ENCODE measurements around the gene ANKRD40. TPM values are rescaled to one million over a fixed set of nuclear protein-coding genes. Genes with fewer than 3 reads are reported as not detected.

ANKRD40 gene
- total and polyA plus RNA-seq, 12 donors, result 18.2 to 56.8 (median 42.7) TPM

- ATAC-seq (no peak), DNase-seq (no peak)
- 86% methylated on average over 17 of the region's 17 CpGs for WGBS, 2 donors
- Histone ChIP-seq H3K9me3 (no peaks in the 10 kb centered on the region), H3K27ac (peak overlapping the region in 7 of 10 donors; percentile 39 to 65 (median 56)), H3K27me3 (no peaks in the 10 kb centered on the region), H3K4me1 (peaks cover 0 to 36% (median 15%) of the 10 kb centered on the region in 9 donors), H3K36me3 (no peaks in the 10 kb centered on the region), H3K4me3 (no peak overlapping the region)
- TF ChIP-seq CTCF (IDR thresholded peaks at IDR 0.05), result no peak
- intact Hi-C loops (cut with DNase I), result loop anchor here in 3 of 10 donors (2.0 to 10.0 kb wide), 3 partner anchors 47 to 201 kb away; no protein-coding TSS in a partner anchor
Measured at GRCh38 chr17:50685691-50686493, 21.8 kb downstream of the ANKRD40 start.

GRCh38 chr17:50685334-50685665 is 22.4 kb downstream of the ANKRD40 start:
- WGBS, 2 donors, result 92 to 97% methylated on average over 1 of the region's 1 CpG
- intact Hi-C loops (cut with DNase I), result loop anchor here in 2 of 10 donors (5.0 to 10.0 kb wide), 2 partner anchors 133 to 200 kb away; no protein-coding TSS in a partner anchor
- no peaks in the 10 kb centered on the region for H3K36me3 ChIP-seq
- no peak overlapping the region for H3K27ac ChIP-seq
- ATAC-seq (no peak), DNase-seq (no peak)
- H3K9me3 ChIP-seq, result no peaks in the 10 kb centered on the region
- no peak overlapping the region for H3K4me3 ChIP-seq
- H3K4me1 ChIP-seq, result peaks cover 0 to 37% (median 15%) of the 10 kb centered on the region in 9 donors
- TF ChIP-seq CTCF (IDR thresholded peaks at IDR 0.05), result no peak
- no peaks in the 10 kb centered on the region for H3K27me3 ChIP-seq

DNA sequence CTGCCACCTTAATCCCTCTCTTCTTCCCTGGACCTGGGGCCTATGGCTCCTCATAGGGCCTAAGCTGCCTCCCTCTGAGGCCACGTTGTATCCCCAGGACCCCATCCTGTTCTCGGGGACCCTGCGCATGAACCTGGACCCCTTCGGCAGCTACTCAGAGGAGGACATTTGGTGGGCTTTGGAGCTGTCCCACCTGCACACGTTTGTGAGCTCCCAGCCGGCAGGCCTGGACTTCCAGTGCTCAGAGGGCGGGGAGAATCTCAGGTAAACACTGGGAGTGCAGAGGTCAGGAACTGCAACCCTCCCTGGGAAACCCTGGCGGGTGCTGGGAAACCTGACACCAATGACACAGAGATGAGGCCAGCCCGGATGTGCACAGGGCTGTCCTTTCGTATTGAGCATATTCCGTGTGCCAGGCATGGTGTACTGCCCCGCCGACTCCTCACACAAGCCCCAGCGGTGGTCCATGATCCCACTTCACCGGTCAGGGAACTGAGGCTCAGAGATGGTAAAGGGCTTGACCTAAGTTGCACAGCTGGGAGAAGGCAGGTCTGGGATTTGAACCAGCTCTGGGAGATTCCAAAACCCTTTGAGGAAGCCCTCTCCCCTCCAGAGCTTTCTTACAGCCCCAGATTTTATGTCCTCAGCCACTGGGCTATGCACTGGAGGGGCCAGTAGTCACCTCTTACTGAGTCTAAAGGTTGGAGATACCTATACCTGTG is 22.9 kb downstream of the ANKRD40 start:
- H3K4me3 ChIP-seq, result no peak overlapping the region
- peaks cover 0 to 35% (median 15%) of the 10 kb centered on the region in 9 donors for H3K4me1 ChIP-seq
- no peaks in the 10 kb centered on the region for H3K27me3 ChIP-seq
- no peaks in the 10 kb centered on the region for H3K36me3 ChIP-seq
- intact Hi-C loops (cut with DNase I), result loop anchor here in 7 of 10 donors (5.0 to 10.0 kb wide), 4 partner anchors 52 to 200 kb away; partner anchors contain the start of genes ABCC3 (in 5 of the 7) and SPATA20 (in 3 of the 7)
- H3K27ac ChIP-seq, result no peak overlapping the region
- no peaks in the 10 kb centered on the region for H3K9me3 ChIP-seq
- TF ChIP-seq CTCF (IDR thresholded peaks at IDR 0.05), result no peak
- WGBS, 2 donors, result 82 to 83% methylated on average over 15 of the region's 15 CpGs
- ATAC-seq (no peak), DNase-seq (no peak)

GRCh38 chr17:50684288-50684611 is 23.5 kb downstream of the ANKRD40 start:
- 89 to 95% methylated on average over 5 of the region's 5 CpGs for WGBS, 2 donors
- Histone ChIP-seq H3K9me3 (no peaks in the 10 kb centered on the region), H3K36me3 (no peaks in the 10 kb centered on the region), H3K4me1 (peaks cover 0 to 30% (median 15%) of the 10 kb centered on the region in 9 donors), H3K27me3 (no peaks in the 10 kb centered on the region), H3K27ac (no peak overlapping the region), H3K4me3 (no peak overlapping the region)
- TF ChIP-seq CTCF (IDR thresholded peaks at IDR 0.05), result no peak
- ATAC-seq (no peak), DNase-seq (no peak)
- intact Hi-C loops (cut with DNase I), result loop anchor here in 7 of 10 donors (5.0 to 10.0 kb wide), 3 partner anchors 52 to 199 kb away; partner anchors contain the start of genes ABCC3 (in 5 of the 7) and SPATA20 (in 3 of the 7)
